GM19099 (cell line): ENCODE results near the gene MADCAM1.

Experiments used
- POLR2A ChIP-seq: IDR thresholded peaks from 3 replicates; pipeline ENCODE4 v1.6.1; 2011; ENCODE audit warnings: low read depth; ENCODE audit not compliant: insufficient read length; ENCODE audit errors: extremely low read depth

Gene MADCAM1

DNA sequence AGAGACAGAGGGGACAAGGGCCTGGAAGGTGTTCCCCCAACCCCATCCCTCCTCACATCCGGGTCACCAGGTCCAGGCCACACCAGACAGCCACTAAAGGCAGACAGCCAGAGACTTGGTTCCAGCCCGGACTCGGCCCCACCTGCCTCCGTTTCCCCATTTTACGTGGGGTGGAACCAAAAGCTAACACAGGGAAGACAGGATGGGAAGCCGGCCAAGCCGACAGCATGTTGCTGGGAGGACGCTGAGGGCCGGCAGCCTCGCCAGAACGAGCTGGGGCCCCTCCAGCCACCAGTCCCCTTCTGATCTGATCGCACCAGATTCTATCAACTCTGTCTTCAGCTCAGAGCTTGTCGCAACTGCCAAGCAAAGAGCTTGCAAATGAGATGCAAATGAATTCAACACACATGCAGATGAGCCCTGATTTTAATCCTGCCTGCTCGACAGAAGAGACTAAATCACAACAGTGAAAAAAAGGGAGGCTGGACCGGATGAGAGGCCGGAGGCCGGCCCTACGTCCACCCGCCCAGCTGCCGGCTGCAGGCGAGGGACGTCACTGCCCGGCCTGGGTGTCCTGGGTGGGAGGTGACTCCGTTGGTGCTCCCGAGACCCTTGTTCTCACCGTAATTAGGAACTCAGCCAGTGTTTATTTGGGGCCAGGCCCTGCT, 17.9 kb upstream of the MADCAM1 start:
- TF ChIP-seq POLR2A: no peak

DNA sequence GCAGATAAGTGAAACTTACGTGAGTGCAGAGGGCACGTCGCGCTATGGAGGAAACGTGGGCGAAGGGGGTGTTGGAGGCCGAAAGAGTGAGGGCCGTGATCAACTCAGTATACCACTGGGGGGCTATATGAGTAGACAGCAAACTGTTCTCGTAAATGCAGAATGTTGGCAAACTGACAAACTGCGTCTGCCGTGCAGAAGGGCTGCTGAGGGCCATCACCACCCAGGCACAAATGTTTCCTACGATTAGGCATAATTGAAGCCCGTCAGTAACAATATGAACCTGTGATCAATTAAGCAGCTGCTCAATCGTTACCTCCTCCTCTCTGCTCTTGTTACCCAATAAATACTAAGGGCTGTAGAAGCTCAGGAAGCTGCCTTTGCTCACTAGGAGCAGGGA, 17.3 kb upstream of the MADCAM1 start:
- no peak for TF ChIP-seq POLR2A

DNA sequence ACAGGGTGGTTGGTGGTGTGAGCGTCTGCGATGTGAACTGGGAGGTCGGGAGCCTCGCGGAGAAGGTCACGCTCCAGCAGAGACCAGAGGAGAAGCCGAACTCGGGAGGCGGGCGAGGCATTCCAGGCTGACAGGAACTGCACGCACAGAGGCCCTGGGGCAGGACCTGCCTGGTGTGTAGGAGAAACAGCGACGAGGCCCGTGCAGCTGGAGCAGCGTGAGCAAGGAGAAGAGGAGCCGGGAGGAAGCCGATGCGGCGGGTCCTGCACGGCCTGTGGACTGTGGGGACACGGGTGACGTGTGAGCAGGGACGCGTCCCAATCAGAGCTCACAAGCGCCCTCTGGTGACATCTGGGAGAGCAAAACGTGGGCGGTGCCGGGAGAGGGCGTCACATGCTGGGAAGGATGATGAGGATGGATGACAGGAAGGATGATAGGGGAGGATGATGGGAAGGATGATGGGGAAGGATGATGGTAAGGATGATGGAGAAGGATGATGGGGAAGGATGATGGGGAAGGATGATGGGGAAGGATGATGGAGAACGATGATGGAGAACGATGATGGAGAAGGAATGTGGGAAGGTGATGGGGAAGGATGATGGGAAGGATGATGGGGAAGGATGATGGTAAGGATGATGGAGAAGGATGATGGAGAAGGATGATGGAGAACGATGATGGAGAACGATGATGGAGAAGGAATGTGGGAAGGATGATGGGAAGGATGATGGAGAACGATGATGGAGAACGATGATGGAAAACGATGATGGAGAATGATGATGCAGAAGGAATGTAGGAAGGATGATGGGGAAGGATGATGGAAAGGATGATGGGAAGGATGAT, 16.1 kb upstream of the MADCAM1 start:
- no peak for TF ChIP-seq POLR2A

DNA sequence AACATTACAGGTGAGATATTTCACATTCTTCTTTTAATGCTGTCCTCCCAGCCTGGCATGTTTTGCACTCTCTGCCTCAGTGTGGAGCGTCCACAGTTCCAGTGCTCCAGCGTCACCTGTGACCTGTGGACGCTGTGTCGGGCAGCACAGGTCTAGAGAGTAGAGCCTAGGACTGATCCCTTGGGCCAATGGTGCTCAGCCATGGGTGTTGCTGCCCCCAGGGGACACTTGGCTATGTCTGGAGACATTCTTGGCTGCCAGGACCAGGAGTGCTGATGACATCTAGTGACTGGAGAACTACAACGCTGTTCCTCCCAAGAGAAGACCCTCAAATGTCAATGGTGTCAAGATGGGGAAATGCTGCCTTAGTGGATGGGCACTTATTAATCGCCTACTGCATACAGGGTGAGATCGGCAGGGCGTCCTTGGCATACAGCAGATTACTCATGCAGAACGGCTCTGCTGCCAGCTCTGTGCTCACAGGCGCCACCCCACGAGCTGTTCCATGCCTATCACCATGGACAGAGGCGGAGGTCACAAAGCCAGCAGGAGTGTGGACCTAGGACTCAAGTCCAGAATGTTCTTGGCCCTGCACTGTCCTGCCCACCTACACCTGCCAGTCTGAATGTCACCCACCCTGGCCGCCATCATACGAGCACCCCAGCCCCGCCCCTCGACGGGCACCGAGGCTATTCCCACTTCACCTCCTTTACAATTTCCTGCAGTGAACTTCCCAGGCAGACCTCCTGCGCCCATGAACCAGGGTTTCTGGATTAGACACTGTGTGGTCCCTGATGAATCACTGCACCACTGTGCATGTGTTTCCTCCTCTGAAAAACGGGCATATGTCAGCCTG, 13.9 kb upstream of the MADCAM1 start:
- TF ChIP-seq POLR2A: no peak

DNA sequence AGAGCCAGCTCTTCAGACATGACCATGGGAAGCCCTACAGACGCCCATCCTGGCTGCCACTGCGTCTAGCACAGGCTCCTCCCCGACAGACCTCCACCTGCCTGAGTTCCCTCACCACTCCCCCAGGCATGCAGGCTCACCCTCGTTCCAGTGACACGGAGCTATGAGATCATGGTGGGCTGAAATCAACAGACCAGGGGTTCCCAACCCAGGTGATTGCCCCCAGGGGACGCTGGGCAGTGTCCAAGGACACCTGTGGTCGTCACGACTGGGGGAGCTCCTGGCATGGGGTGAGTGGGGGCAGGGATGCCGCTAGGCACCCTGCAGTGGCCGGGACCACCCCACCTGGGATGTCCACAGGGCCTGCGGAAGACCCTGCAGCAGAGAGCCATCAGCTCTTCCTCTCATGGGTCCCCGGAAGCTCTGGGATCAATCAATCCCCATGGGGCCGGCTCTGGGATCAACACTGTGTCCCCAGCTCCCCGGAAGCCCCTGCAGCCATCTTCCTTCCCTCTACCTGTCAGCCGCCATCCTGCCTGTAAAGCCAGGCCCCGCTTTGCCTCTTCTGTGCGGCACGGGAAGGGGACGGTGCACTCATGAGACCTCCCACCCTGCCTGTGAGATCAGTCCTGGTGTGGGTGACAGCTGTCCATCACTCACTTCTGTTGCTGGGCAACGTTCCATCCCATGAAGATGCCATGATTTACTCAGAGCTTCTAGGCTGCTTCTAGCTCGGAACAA, 12.8 kb upstream of the MADCAM1 start:
- no peak for TF ChIP-seq POLR2A

DNA sequence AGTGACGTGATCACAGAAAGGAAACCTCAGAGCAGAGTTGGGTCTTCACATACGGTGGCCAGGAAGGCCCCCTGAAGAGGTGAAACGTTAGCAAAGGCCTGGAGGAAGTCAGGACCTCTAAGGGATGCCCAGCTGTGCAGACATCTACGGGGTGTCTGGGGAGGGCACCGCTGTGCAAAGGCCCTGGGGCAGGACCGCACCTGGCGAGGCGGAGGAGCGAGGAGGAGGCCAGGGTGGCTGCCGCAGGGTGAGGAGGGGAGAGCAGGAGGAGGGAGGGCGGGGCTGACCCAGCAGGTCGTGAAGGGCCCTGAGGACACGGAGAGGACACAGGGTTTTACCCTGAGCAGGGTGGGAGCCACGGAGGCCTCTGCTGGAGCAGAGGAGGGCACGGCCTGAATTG, 11.8 kb upstream of the MADCAM1 start:
- no peak for TF ChIP-seq POLR2A

DNA sequence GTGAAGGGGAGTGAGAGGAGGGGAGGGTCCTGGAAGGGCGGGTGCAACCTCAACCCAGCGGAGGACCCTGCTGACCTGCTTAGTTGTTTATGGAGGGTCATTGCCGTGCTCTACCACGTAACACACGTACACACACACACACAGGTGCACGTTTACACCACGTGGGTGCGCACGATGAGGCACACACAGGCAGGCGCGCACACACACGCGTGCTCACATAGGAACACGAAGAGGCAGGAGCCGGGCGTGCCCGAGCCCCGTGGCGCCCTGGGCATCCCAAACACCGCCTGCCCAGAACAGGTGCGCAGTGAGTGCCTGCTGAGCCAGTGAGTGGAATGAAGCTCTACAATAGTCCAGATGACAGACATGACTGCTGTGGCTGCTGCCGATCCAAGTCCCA, 11.2 kb upstream of the MADCAM1 start:
- TF ChIP-seq POLR2A: no peak

DNA sequence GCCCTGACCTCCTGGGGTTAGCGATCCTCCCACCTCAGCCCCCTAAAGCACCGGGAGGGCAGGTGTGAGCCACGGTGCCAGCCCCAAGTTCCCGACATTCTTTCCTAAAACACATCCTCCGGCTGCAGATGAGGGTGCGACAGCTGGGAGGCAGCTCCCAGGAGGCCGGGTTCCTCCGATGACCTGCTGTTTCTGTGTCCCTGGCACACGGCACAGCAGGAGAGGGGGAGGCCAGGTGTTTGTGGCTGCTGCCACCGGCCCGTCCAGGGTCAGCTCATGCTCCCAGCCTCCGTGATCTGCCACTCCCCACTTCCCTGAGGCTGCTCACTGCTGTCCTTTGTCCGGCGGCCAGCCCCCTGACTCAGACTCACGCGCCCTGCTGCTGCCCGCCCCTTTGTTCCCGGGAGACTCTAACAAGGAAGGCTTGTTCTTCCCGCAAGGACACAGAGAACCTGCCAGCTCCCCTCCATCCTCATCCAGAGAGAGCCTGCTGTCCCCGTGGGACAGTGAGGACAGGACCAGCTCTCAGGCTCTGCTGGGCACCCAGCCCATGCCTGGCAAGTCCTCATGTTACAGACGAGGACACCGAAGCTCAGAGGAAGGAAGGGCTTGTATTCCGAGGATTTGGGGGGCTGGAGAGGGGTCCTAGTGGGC, 10.6 kb upstream of the MADCAM1 start:
- no peak for TF ChIP-seq POLR2A

DNA sequence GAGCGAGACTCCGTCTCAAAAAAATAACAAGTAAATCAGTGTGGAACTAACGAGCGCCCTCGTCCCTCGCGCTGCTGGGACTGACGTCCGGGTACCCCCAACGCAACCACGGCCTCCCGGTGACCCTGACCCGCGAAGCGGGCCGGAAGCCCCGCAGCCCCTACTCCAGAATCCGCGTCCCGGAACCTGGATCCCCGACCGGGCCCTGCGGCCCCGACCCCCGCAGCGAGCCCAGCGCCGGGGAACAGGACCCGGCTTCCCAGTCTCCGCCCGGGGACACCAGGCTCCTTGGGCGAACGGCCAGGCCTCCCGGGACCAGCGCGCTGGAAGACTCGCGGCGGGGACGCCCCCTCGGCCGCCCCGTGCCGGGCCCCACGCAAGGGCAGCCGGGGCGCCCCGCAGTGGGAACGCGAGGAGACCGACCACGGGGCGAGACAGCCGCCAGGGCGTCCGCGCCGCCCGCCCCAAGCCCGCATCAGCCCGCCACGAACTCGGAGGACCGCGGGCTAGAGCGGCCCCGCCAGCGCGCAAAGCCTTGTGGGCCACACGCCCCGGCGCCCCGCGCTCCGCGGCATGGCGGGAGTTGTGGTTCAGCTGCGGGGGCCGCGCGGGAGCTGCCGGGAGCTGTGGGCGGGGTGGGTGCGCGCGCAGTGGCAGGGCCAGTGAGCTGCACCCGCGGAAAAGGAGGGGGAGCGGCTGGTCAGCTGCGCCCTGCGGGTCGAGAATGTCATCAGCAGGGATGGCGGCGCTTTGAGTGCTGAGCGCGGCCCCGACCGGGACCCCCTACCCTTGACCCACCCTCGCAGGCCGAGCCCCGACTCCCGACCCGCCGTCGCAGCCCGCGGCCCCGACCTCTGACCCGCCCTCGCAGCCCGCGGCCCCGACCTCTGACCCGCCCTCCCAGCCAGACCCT, 7.5 kb upstream of the MADCAM1 start:
- peak; percentile 84 for TF ChIP-seq POLR2A

DNA sequence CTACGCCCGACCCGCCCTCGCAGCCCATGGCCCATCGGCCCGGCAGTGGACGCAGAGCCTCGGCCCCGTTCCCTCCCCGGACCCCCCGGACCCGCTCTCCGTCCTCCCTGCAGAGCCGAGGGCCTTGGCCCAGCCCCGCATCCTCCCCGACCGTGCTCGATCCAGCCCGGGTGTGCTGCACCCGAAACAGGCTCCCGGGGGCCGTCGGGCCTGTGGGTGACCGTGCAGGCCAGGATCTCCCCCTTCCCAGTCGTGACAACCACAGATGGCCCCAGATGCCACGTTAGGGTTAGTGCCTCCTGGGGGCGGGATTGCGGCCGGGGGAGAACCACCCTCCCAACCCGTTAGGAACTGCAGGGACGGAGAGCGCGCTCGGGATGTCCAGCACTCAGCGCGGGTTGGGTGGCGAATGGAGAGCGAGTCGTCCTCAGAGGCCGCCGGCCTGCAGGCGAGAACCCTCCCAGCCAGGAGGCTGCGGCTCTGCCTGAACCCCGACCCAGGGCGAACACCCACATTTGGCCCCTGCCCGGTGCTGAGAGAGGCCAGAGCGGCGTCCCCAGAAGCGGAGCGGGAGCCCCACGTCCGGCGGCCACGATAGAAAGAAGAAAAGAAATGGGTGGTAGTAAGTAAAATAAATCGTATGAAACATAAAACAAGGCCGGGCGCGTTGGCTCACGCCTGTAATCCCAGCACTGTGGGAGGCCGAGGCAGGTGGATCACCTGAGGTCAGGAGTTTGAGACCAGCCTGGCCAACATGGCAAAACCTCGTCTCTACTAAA, 6.7 kb upstream of the MADCAM1 start:
- TF ChIP-seq POLR2A: no peak

DNA sequence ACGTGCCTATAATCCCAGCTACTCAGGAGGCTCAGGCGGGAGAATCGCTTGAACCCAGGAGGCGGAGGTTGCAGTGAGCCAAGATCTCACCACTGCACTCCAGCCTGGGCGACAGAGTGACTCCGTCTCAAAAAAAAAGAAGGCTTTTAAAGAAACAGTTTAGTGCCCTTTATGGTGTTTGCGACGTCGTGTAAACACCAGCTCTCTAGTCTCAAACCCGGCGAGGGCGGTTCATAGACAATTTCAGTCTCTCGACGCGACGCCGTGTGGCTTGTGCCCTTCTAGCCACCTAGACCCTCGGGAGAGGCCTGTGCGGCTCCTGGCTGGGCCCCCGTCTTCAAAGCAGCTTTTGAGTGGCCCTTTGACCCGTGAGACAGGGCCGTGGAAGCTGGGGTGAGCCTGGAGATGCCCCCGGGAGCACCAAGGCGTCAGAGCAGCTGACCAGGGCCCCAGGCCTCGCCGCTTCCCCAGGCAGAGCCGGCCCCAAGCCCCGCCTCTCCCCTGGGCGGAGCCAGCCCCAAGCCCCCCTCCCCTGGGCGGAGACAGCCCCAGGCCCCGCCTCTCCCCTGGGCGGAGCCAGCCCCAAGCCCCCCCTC, 5.0 kb upstream of the MADCAM1 start:
- no peak for TF ChIP-seq POLR2A

DNA sequence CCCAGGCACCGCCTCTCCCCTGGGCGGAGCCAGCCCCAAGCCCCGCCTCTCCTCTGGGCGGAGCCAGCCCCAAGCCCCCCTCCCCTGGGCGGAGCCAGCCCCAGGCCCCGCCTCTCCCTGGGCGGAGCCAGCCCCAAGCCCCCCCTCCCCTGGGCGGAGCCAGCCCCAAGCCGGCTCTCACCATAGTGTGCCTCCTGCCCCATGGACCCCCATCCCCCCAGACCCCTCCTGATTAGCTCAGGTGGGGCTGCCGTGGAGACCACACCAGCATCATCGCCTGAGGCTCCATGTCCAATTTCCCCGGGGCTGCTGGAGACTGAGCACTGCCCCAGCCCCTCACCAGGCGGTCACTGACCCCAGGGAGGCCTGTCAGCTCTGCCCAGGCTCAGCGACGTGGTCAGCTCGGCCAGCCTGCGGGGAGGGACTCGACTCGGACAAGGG, 4.2 kb upstream of the MADCAM1 start:
- TF ChIP-seq POLR2A: no peak

DNA sequence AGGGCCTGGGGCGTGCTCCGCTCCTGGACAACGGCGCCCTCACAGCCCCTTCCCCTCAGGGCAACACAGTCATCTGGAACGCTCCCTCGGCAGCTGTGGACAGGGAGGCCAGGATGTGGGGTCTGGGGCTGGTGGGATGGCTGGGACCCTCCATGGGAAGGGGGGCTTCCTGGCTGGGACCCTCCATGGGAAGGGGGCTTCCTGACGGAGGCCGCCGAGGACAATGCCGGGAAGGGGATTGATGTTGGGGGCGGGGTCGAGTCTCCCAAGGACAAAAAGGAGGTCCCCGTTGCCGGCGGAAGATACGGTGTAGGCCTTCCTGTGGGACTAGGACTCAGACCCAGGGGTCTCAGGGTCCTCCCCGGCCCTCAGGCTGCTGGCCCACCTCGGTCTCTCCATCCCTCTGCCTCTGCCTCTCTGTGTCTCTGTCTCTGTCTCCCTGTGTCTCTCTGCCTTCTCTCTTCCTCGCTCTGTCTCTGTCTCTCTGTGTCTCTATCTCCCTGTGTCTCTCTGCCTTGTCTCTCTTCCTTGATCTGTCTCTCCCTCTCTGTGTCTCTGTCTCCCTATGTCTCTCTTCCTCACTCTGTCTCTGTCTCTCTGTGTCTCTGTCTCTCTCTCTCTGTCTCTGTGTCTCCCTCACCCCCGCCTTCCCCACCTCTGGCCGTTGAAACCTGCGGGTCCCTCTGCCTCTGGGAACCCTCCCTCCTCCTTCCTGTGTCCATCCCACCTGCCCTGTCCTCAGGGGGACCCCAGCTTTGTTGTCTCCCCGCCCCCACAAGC, 2.7 kb upstream of the MADCAM1 start:
- TF ChIP-seq POLR2A: no peak
